SH-SY5Y (cell line): ENCODE results near the gene CARD10.

ENCODE experiments used
- GATA2 ChIP-seq: IDR thresholded peaks from 2 replicates; pipeline ENCODE4 v1.6.1; 2011; ENCODE audit warnings: mild to moderate bottlenecking, low read depth, low read length
- GATA3 ChIP-seq: IDR thresholded peaks from 2 replicates; pipeline ENCODE4 v1.6.1; 2011; ENCODE audit warnings: low read depth, mild to moderate bottlenecking, low read length, moderate library complexity

- TF ChIP-seq GATA2 (no peak), GATA3 (no peak)
Measured at GRCh38 chr22:37491106-37491505, 28.1 kb downstream of the CARD10 start.
